Prostate gland (tissue), 2 donors: ENCODE data around the gene LACRT.

Experiments
- POLR2A ChIP-seq: fragments of 450-650 bp; IDR thresholded peaks from one replicate; pipeline ENCODE4 v1.6.1; 2016; ENCODE audit warnings: antibody characterized with exemption, mild to moderate bottlenecking
- TF ChIP-seq, protein P1 (sequence below), 4 experiments: fragments of 200-600 bp in 2 of 4; fragments of 450-650 bp in 2 of 4; sonication (generic) in 2 of 4; IDR thresholded peaks; 1 replicate in 3 of 4; 2 replicates in 1 of 4; pipeline ENCODE4 v1.5.1; 2016 to 2019; ENCODE audit warnings: antibody characterized with exemption in 4 of 4, mild to moderate bottlenecking in 2 of 4, moderate library complexity in 2 of 4

DNA sequence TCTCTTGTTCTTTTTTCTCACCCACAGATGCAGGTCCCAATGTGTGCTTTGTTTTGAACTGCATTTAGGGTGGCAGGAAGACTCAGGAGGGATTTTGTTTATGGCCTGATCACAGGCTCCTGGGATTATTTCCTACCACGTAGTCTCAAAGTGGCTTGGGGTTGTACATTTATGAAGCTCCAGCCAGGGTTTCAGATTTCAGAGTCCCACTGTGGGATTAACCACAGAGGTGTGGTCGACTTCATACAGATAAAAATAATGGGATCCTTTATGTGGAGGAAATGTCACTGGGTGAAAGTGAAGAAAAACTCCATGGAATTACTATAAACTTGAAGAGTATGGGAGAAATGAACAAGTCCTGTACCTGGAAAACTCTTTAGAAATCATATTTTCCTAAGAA, 32.0 kb downstream of the LACRT start:
- TF ChIP-seq, protein P1, sequence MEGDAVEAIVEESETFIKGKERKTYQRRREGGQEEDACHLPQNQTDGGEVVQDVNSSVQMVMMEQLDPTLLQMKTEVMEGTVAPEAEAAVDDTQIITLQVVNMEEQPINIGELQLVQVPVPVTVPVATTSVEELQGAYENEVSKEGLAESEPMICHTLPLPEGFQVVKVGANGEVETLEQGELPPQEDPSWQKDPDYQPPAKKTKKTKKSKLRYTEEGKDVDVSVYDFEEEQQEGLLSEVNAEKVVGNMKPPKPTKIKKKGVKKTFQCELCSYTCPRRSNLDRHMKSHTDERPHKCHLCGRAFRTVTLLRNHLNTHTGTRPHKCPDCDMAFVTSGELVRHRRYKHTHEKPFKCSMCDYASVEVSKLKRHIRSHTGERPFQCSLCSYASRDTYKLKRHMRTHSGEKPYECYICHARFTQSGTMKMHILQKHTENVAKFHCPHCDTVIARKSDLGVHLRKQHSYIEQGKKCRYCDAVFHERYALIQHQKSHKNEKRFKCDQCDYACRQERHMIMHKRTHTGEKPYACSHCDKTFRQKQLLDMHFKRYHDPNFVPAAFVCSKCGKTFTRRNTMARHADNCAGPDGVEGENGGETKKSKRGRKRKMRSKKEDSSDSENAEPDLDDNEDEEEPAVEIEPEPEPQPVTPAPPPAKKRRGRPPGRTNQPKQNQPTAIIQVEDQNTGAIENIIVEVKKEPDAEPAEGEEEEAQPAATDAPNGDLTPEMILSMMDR (IDR thresholded peaks at IDR 0.05): no peak
- TF ChIP-seq POLR2A: no peak
